Measurements from ENCODE around the gene AGPAT3.

DNA sequence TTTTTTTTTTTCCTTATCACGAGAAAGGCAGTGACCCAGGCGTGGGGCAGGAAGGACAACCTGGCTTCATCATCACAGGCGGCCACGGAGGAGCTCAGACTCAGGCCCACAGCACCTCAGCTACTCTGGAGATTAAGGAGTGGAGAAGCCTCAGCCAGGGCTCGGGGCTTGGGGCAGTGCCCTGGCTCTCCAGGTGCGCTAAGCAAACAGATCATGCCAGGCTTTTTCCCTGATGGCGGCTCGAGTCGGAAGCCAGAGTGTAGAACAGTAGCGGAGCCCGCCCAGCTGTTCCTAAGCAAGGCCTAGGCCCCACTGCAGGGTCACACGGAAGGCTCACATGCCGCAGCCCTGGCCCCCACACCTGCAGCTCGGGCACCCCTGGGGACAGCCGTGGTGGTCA lies 70.7 kb downstream of the AGPAT3 start:
- TF ChIP-seq EZH2 (IDR thresholded peaks at IDR 0.05; ENCODE audit: borderline replicate concordance, low read depth, low read length, severe bottlenecking) (no peak), POLR2AphosphoS5 (IDR thresholded peaks at IDR 0.05; ENCODE audit: insufficient read depth, low read depth, low read length) (no peak), POLR2A (IDR thresholded peaks at IDR 0.05; ENCODE audit: low read depth, low read length) (no peak), JUN (IDR thresholded peaks at IDR 0.05; ENCODE audit: borderline replicate concordance, insufficient read depth, insufficient read length, low read depth) (no peak), GATA2 (IDR thresholded peaks at IDR 0.05; ENCODE audit: insufficient read depth, insufficient read length, low read depth, low read length) (no peak), FOS (IDR thresholded peaks at IDR 0.05; ENCODE audit: borderline replicate concordance, insufficient read depth, low read length) (no peak), MYC (IDR thresholded peaks at IDR 0.05; ENCODE audit: low read depth, low read length) (no peak)
- TF ChIP-seq, protein P1, sequence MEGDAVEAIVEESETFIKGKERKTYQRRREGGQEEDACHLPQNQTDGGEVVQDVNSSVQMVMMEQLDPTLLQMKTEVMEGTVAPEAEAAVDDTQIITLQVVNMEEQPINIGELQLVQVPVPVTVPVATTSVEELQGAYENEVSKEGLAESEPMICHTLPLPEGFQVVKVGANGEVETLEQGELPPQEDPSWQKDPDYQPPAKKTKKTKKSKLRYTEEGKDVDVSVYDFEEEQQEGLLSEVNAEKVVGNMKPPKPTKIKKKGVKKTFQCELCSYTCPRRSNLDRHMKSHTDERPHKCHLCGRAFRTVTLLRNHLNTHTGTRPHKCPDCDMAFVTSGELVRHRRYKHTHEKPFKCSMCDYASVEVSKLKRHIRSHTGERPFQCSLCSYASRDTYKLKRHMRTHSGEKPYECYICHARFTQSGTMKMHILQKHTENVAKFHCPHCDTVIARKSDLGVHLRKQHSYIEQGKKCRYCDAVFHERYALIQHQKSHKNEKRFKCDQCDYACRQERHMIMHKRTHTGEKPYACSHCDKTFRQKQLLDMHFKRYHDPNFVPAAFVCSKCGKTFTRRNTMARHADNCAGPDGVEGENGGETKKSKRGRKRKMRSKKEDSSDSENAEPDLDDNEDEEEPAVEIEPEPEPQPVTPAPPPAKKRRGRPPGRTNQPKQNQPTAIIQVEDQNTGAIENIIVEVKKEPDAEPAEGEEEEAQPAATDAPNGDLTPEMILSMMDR (IDR thresholded peaks at IDR 0.05; ENCODE audit: extremely low read depth in 1 of 2, insufficient read depth in 1 of 2, low read depth in 1 of 2, low read length in 2 of 2): no peak
- TF ChIP-seq, protein P2, sequence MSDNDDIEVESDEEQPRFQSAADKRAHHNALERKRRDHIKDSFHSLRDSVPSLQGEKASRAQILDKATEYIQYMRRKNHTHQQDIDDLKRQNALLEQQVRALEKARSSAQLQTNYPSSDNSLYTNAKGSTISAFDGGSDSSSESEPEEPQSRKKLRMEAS (IDR thresholded peaks at IDR 0.05; ENCODE audit: insufficient read depth, insufficient read length): no peak
